Mesendoderm (in vitro differentiated cells): ENCODE results near the gene KLHL42.

ENCODE experiments used
- DNase-seq: peaks from one replicate; pipeline ENCODE4 v3.0.0; 2013
- H2AK5ac ChIP-seq: 2 replicates; pipeline ENCODE4 v1.6.1; 2013; ENCODE audit warnings: low read length, inconsistent platforms
- H2BK120ac ChIP-seq: 2 replicates; pipeline ENCODE4 v1.6.1; 2013; ENCODE audit warnings: low read depth, mild to moderate bottlenecking, low read length, moderate library complexity, mixed read lengths
- H2BK15ac ChIP-seq: replicated peaks from 2 replicates; pipeline ENCODE4 v1.6.1; 2013; ENCODE audit warnings: low read depth, mild to moderate bottlenecking, moderate library complexity
- H2BK5ac ChIP-seq: 2 replicates; pipeline ENCODE4 v1.6.1; 2013; ENCODE audit warnings: low read length, inconsistent platforms
- H3K18ac ChIP-seq: 2 replicates; pipeline ENCODE4 v1.6.1; 2013; ENCODE audit warnings: mild to moderate bottlenecking, low read length, mixed read lengths
- H3K23ac ChIP-seq: one replicate; pipeline ENCODE4 v1.6.1; 2013; ENCODE audit warnings: low read length
- H3K27ac ChIP-seq: 2 replicates; pipeline ENCODE4 v1.5.1; 2013; ENCODE audit warnings: low read depth, mild to moderate bottlenecking, inconsistent platforms, low read length, moderate library complexity
- H3K27me3 ChIP-seq: 2 replicates; pipeline ENCODE4 v1.6.1; 2013; ENCODE audit warnings: low read length, control low read depth, mild to moderate bottlenecking, inconsistent platforms; ENCODE audit not compliant: insufficient read depth, poor library complexity
- H3K36me3 ChIP-seq: 2 replicates; pipeline ENCODE4 v1.6.1; 2013; ENCODE audit warnings: low read length, inconsistent platforms; ENCODE audit not compliant: control insufficient read depth, insufficient read depth
- H3K4ac ChIP-seq: one replicate; pipeline ENCODE4 v1.6.1; 2013; ENCODE audit warnings: low read depth, mild to moderate bottlenecking, low read length, moderate library complexity
- H3K4me1 ChIP-seq: 2 replicates; pipeline ENCODE4 v1.6.1; 2013; ENCODE audit warnings: low read depth, low read length, inconsistent platforms; ENCODE audit not compliant: control insufficient read depth
- H3K4me2 ChIP-seq: 2 replicates; pipeline ENCODE4 v1.6.1; 2013; ENCODE audit warnings: low read length
- H3K4me3 ChIP-seq: 2 replicates; pipeline ENCODE4 v1.5.1; 2013; ENCODE audit warnings: mild to moderate bottlenecking, low read length
- H3K56ac ChIP-seq: one replicate; pipeline ENCODE4 v1.6.1; 2013; ENCODE audit warnings: low read length
- H3K79me1 ChIP-seq: 2 replicates; pipeline ENCODE4 v1.6.1; 2013; ENCODE audit warnings: low read length, inconsistent platforms
- H3K79me2 ChIP-seq: 2 replicates; pipeline ENCODE4 v1.6.1; 2013; ENCODE audit warnings: mild to moderate bottlenecking, low read length; ENCODE audit not compliant: control insufficient read depth, insufficient read depth
- H3K9ac ChIP-seq: 2 replicates; pipeline ENCODE4 v1.6.1; 2013; ENCODE audit warnings: low read length, inconsistent platforms
- H4K5ac ChIP-seq: one replicate; pipeline ENCODE4 v1.6.1; 2013; ENCODE audit warnings: low read length
- H4K8ac ChIP-seq: one replicate; pipeline ENCODE4 v1.6.1; 2013; ENCODE audit warnings: low read depth, mild to moderate bottlenecking, control low read depth, low read length, moderate library complexity
- WGBS: extraction: QIAGEN DNeasy Blood & Tissue Kit; methylation state at CpG from one replicate; pipeline ENCODE4 v1.1.7; 2013; ENCODE audit warnings: low lambda C conversion rate, missing lambda C conversion rate; ENCODE audit not compliant: insufficient coverage; ENCODE audit errors: extremely low coverage; 5-methylcytosine and 5-hydroxymethylcytosine counted together

KLHL42 gene

DNA sequence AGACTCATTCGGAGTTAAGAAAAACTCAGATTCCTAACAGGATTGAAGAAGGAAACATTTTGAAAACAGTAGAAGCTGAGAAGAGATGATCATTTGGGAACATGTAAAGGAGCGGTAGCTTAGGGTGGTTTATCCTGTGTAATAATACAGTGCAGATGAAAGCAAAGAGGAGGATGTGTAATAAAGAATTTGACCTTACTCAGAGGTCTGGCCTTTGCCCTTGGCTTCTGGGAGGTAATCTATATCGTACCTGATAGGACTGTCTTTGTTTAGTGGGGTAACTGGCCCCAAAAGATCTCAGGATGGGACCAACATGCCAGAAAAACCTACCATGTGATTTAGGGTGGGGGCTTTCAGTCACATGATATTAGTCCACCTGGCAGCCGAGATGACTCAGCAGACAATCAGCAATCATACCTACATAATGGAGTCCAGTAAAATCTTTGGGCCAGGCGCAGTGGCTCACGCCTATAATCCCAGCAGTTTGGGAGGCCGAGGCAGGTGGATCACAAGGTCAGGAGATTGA is 23.3 kb upstream of the KLHL42 start:
- H3K27me3 ChIP-seq = no peaks in the 10 kb centered on the region
- H2BK120ac ChIP-seq = no peak overlapping the region
- no peak overlapping the region for H3K4ac ChIP-seq
- H3K56ac ChIP-seq = no peak overlapping the region
- WGBS = no CpG with 5 or more reads among the region's 7 CpGs
- no peak overlapping the region for H3K18ac ChIP-seq
- H4K8ac ChIP-seq = no peak overlapping the region
- no peak overlapping the region for H3K4me2 ChIP-seq
- no peak overlapping the region for H3K23ac ChIP-seq
- H4K5ac ChIP-seq = no peak overlapping the region
- no peak overlapping the region for H2BK15ac ChIP-seq
- no peak overlapping the region for H3K27ac ChIP-seq
- no peak overlapping the region for H3K9ac ChIP-seq
- H2BK5ac ChIP-seq = no peak overlapping the region
- no peak overlapping the region for H3K4me3 ChIP-seq
- H2AK5ac ChIP-seq = no peak overlapping the region
- H3K4me1 ChIP-seq = no peaks in the 10 kb centered on the region
- H3K79me2 ChIP-seq = no peaks in the 10 kb centered on the region
- no peaks in the 10 kb centered on the region for H3K79me1 ChIP-seq
- no peak for DNase-seq
- no peaks in the 10 kb centered on the region for H3K36me3 ChIP-seq

DNA sequence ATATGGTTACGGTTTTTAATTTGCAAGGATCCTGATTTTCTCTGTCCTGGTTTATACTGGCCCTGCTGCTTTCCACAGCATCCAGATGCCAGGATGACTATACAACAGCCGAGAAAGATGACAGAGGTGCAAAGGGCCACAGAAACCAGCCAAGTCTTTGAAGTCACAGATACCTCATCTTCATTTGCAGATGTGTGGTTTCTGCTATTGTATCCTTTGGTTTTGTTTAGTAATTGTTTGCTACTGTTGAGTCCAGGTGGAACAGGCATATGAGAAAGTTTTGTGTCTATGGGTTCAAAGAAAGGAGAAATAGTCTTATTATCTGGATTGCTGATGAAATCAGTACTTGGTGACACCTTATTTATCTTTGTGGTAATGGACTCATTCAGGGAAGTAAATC is 17.3 kb upstream of the KLHL42 start:
- H3K27me3 ChIP-seq = no peaks in the 10 kb centered on the region
- H3K36me3 ChIP-seq = no peaks in the 10 kb centered on the region
- H3K27ac ChIP-seq = no peak overlapping the region
- H3K56ac ChIP-seq = no peak overlapping the region
- no peak overlapping the region for H3K9ac ChIP-seq
- H4K5ac ChIP-seq = no peak overlapping the region
- H3K4me2 ChIP-seq = no peak overlapping the region
- no peak overlapping the region for H3K18ac ChIP-seq
- H3K4ac ChIP-seq = no peak overlapping the region
- no peak for DNase-seq
- H3K23ac ChIP-seq = no peak overlapping the region
- H3K79me2 ChIP-seq = no peaks in the 10 kb centered on the region
- WGBS = no CpG with 5 or more reads among the region's 2 CpGs
- H3K79me1 ChIP-seq = no peaks in the 10 kb centered on the region
- H2BK120ac ChIP-seq = no peak overlapping the region
- no peak overlapping the region for H3K4me3 ChIP-seq
- H2BK5ac ChIP-seq = no peak overlapping the region
- H2BK15ac ChIP-seq = no peak overlapping the region
- no peak overlapping the region for H2AK5ac ChIP-seq
- no peaks in the 10 kb centered on the region for H3K4me1 ChIP-seq
- H4K8ac ChIP-seq = no peak overlapping the region

DNA sequence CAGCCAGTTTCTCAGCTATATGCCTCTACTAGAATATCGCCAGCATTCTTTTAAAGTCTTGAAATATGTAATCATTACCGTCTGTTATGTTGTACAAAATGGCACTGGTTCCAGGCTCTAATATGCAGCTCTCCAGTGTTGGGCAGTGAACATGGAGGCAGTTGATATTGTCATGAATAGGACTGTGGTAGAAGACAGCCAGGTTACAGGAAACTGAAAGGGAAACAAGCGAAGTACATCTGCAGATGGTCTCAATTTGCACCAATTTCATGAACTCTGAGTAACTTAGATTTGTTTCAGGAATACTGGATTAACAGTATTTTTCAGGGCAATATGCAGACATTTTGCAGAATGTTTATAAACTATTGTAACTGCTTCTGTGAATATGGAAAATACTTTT is 13.4 kb upstream of the KLHL42 start:
- WGBS = no CpG with 5 or more reads among the region's 3 CpGs
- Histone ChIP-seq H3K27me3 (no peaks in the 10 kb centered on the region), H3K9ac (no peak overlapping the region), H3K4me2 (no peak overlapping the region), H3K4ac (no peak overlapping the region), H3K79me1 (no peaks in the 10 kb centered on the region), H3K36me3 (no peaks in the 10 kb centered on the region), H3K27ac (no peak overlapping the region), H2AK5ac (no peak overlapping the region), H2BK5ac (no peak overlapping the region), H3K56ac (no peak overlapping the region), H3K23ac (no peak overlapping the region), H4K8ac (no peak overlapping the region), H2BK120ac (no peak overlapping the region), H3K4me1 (no peaks in the 10 kb centered on the region), H2BK15ac (no peak overlapping the region), H4K5ac (no peak overlapping the region), H3K79me2 (no peaks in the 10 kb centered on the region), H3K18ac (no peak overlapping the region), H3K4me3 (no peak overlapping the region)
- DNase-seq = no peak

DNA sequence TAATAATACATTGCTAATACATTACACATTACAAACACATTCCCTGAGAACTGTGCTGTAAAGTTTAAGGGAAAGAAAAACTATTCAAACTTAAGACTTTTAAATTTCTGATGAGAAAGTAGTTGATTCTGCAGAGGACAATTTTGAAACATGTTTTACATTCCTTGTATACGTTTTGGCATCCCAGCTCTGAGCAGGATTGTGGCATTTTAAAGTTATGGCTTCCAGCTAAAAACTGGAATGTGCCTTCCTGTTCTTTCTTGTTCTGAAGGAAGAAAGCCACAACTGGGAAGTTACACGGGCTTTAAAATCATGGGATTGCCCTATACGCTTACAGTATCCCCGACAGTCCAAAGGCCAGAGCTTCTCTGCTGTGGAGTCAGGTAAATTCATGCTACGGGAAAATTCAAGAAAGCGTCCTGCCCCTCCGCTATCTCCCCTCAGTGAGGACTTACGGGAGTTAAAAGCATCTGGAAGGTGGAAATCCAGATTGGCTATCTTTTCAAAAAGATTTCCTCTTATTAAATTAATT is 10.8 kb upstream of the KLHL42 start:
- Histone ChIP-seq H2BK120ac (no peak overlapping the region), H3K9ac (no peak overlapping the region), H2BK15ac (no peak overlapping the region), H3K4me2 (no peak overlapping the region), H3K4me1 (no peaks in the 10 kb centered on the region), H2BK5ac (no peak overlapping the region), H3K23ac (no peak overlapping the region), H3K27ac (no peak overlapping the region), H4K5ac (no peak overlapping the region), H3K27me3 (no peaks in the 10 kb centered on the region), H4K8ac (no peak overlapping the region), H3K36me3 (no peaks in the 10 kb centered on the region), H3K79me2 (no peaks in the 10 kb centered on the region), H2AK5ac (no peak overlapping the region), H3K4ac (no peak overlapping the region), H3K18ac (no peak overlapping the region), H3K79me1 (no peaks in the 10 kb centered on the region), H3K4me3 (no peak overlapping the region), H3K56ac (no peak overlapping the region)
- DNase-seq = no peak
- no CpG with 5 or more reads among the region's 8 CpGs for WGBS

- Histone ChIP-seq H2BK15ac (no peak overlapping the region), H3K79me1 (no peaks in the 10 kb centered on the region), H3K4me1 (no peaks in the 10 kb centered on the region), H3K27me3 (no peaks in the 10 kb centered on the region), H2BK5ac (no peak overlapping the region), H4K5ac (no peak overlapping the region), H3K9ac (no peak overlapping the region), H3K27ac (no peak overlapping the region), H2BK120ac (no peak overlapping the region), H3K23ac (no peak overlapping the region), H3K4me2 (no peak overlapping the region), H3K36me3 (no peaks in the 10 kb centered on the region), H4K8ac (no peak overlapping the region), H3K4ac (no peak overlapping the region), H3K18ac (no peak overlapping the region), H2AK5ac (no peak overlapping the region), H3K56ac (no peak overlapping the region), H3K4me3 (no peak overlapping the region), H3K79me2 (no peaks in the 10 kb centered on the region)
- DNase-seq = no peak
- no CpG with 5 or more reads among the region's 3 CpGs for WGBS
Measured at GRCh38 chr12:27771481-27772327, 8.3 kb upstream of the KLHL42 start.
